ENCODE measurements around the gene RTN4RL2. TPM values are rescaled to one million over a fixed set of nuclear protein-coding genes. Genes with fewer than 3 reads are reported as not detected.

Gene RTN4RL2
- total RNA-seq, 1 donor from 2014 or later: 0.67 TPM

- Histone ChIP-seq H3K36me3 (ENCODE audit: control insufficient read depth, insufficient read depth, low read length) (no peaks in the 10 kb centered on the region), H3K4me3 (ENCODE audit: low read depth, low read length) (no peak overlapping the region), H3K27me3 (ENCODE audit: control insufficient read depth, insufficient read depth, low read length) (peaks cover 25% of the 10 kb centered on the region)
- TF ChIP-seq, protein P1, sequence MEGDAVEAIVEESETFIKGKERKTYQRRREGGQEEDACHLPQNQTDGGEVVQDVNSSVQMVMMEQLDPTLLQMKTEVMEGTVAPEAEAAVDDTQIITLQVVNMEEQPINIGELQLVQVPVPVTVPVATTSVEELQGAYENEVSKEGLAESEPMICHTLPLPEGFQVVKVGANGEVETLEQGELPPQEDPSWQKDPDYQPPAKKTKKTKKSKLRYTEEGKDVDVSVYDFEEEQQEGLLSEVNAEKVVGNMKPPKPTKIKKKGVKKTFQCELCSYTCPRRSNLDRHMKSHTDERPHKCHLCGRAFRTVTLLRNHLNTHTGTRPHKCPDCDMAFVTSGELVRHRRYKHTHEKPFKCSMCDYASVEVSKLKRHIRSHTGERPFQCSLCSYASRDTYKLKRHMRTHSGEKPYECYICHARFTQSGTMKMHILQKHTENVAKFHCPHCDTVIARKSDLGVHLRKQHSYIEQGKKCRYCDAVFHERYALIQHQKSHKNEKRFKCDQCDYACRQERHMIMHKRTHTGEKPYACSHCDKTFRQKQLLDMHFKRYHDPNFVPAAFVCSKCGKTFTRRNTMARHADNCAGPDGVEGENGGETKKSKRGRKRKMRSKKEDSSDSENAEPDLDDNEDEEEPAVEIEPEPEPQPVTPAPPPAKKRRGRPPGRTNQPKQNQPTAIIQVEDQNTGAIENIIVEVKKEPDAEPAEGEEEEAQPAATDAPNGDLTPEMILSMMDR (IDR thresholded peaks at IDR 0.05; ENCODE audit: insufficient read depth, low read length, poor library complexity, severe bottlenecking): no peak
- DNase-seq (ENCODE audit: low read depth): no peak
Measured at GRCh38 chr11:57468276-57468675, 7.9 kb downstream of the RTN4RL2 start.

- TF ChIP-seq, protein P1 (IDR thresholded peaks at IDR 0.05; ENCODE audit: insufficient read depth, low read length, poor library complexity, severe bottlenecking): no peak
- no peak for DNase-seq (ENCODE audit: low read depth)
- peaks cover 19% of the 10 kb centered on the region for H3K27me3 ChIP-seq (ENCODE audit: control insufficient read depth, insufficient read depth, low read length)
- no peak overlapping the region for H3K4me3 ChIP-seq (ENCODE audit: low read depth, low read length)
- no peaks in the 10 kb centered on the region for H3K36me3 ChIP-seq (ENCODE audit: control insufficient read depth, insufficient read depth, low read length)
Measured at GRCh38 chr11:57469268-57469667, 8.9 kb downstream of the RTN4RL2 start.

GRCh38 chr11:57471496-57471895, 11.2 kb downstream of the RTN4RL2 start:
- DNase-seq (ENCODE audit: low read depth): no peak
- no peaks in the 10 kb centered on the region for H3K36me3 ChIP-seq (ENCODE audit: control insufficient read depth, insufficient read depth, low read length)
- no peak overlapping the region for H3K4me3 ChIP-seq (ENCODE audit: low read depth, low read length)
- TF ChIP-seq, protein P1 (IDR thresholded peaks at IDR 0.05; ENCODE audit: insufficient read depth, low read length, poor library complexity, severe bottlenecking): no peak
- peaks cover 32% of the 10 kb centered on the region for H3K27me3 ChIP-seq (ENCODE audit: control insufficient read depth, insufficient read depth, low read length)

DNA sequence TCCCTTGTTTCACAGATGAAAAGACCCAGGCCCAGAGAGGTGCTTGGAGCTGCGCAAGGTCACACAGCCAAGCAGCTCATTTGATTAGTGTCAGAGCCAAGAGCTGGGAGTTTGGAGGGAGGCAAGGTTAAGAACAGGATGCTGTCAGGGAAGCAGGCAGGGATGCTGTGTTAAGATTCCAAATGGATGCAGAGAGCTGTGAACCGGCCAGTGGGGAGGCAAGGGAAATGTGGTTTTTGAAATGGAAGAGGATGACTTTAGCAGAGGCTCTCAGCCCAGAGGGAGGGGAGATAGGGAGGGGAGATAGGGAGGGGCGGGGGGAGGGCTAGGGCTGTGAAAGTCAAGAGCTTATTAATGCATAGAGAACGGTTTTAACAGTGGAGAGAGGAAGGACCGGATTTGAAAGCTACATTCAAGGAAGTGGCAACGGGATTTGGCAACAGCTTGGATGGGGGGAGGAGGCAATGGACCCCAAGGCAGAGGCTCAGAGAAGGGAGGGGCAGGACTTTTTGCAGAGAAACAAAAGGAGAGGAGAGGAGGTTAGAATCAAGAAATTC, 13.0 kb downstream of the RTN4RL2 start:
- H3K4me3 ChIP-seq (ENCODE audit: low read depth, low read length): no peak overlapping the region
- no peak for DNase-seq (ENCODE audit: low read depth)
- TF ChIP-seq, protein P1 (IDR thresholded peaks at IDR 0.05; ENCODE audit: insufficient read depth, low read length, poor library complexity, severe bottlenecking): no peak
- no peaks in the 10 kb centered on the region for H3K36me3 ChIP-seq (ENCODE audit: control insufficient read depth, insufficient read depth, low read length)
- peaks cover 40% of the 10 kb centered on the region for H3K27me3 ChIP-seq (ENCODE audit: control insufficient read depth, insufficient read depth, low read length)

GRCh38 chr11:57474017-57474802, 13.9 kb downstream of the RTN4RL2 start:
- Histone ChIP-seq H3K36me3 (ENCODE audit: control insufficient read depth, insufficient read depth, low read length) (no peaks in the 10 kb centered on the region), H3K4me3 (ENCODE audit: low read depth, low read length) (no peak overlapping the region), H3K27me3 (ENCODE audit: control insufficient read depth, insufficient read depth, low read length) (peaks cover 46% of the 10 kb centered on the region)
- DNase-seq (ENCODE audit: low read depth): no peak
- TF ChIP-seq, protein P1 (IDR thresholded peaks at IDR 0.05; ENCODE audit: insufficient read depth, low read length, poor library complexity, severe bottlenecking): no peak

DNA sequence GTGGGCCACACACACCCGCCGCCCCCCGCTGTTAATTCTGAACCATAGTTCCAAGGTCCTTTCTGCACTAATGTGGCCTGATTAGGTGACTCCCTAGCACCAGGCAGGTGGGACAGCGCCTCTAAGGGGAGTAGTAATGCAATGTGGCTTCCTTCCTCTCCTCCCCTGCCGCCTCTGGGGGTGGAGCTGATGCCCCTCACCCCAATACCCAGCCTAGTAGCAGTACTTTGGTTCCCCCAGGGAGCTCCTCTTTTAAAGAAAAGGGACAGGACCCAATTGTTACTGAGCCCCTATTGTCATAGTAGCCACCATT, 14.4 kb downstream of the RTN4RL2 start:
- TF ChIP-seq, protein P1 (IDR thresholded peaks at IDR 0.05; ENCODE audit: insufficient read depth, low read length, poor library complexity, severe bottlenecking): no peak
- Histone ChIP-seq H3K4me3 (ENCODE audit: low read depth, low read length) (no peak overlapping the region), H3K27me3 (ENCODE audit: control insufficient read depth, insufficient read depth, low read length) (peaks cover 48% of the 10 kb centered on the region), H3K36me3 (ENCODE audit: control insufficient read depth, insufficient read depth, low read length) (no peaks in the 10 kb centered on the region)
- no peak for DNase-seq (ENCODE audit: low read depth)

Data from kidney epithelial cell (primary cell).